Activated CD8-positive, alpha-beta T cell treated with anti-CD3 and anti-CD28 coated beads for 36 hours (primary cell): ENCODE results near the gene PLA2G3. TPM values are rescaled to one million over a fixed set of nuclear protein-coding genes. Genes with fewer than 3 reads are reported as not detected.

Experiments used
- ATAC-seq: fragments of 200-7000 bp; cut with Tn5 transposase; one replicate; pipeline ENCODE4 v1.10.0; 2021; ENCODE audit warnings: mild to moderate bottlenecking, moderate library complexity
- CTCF ChIA-PET: fragments of 350-600 bp; sonication (Branson Sonifier 250); formaldehyde crosslinking; loops from one replicate; lab custom pipeline; 2021; ENCODE audit warnings: antibody characterized with exemption; lab: Charles Lee
- POLR2A ChIA-PET: fragments of 350-600 bp; sonication (Branson Sonifier 250); formaldehyde crosslinking; loops from one replicate; lab custom pipeline; 2021; ENCODE audit warnings: antibody characterized with exemption; lab: Charles Lee
- DNase-seq: peaks from one replicate; pipeline ENCODE4 v3.0.0-alpha.2; 2020
- H3K27ac Mint-ChIP-seq: one replicate; pipeline ENCODE4 v1.8.0; 2021; ENCODE audit warnings: mild to moderate bottlenecking, mixed read lengths
- H3K27me3 Mint-ChIP-seq: one replicate; pipeline ENCODE4 v1.8.0; 2021; ENCODE audit warnings: mixed read lengths
- H3K36me3 Mint-ChIP-seq: one replicate; pipeline ENCODE4 v1.8.0; 2021; ENCODE audit warnings: low read depth, mixed read lengths
- H3K4me1 Mint-ChIP-seq: one replicate; pipeline ENCODE4 v1.8.0; 2021; ENCODE audit warnings: low read depth, mixed read lengths
- H3K4me3 Mint-ChIP-seq: one replicate; pipeline ENCODE4 v1.8.0; 2021; ENCODE audit warnings: mild to moderate bottlenecking, moderate library complexity, mixed read lengths
- H3K9me3 Mint-ChIP-seq: one replicate; pipeline ENCODE4 v1.8.0; 2021; ENCODE audit warnings: mixed read lengths
- intact Hi-C: fragments of 100-400 bp; cut with micrococcal nuclease; formaldehyde crosslinking; loops from one replicate; pipeline ENCODE4 v1.10.0; 2022
- total RNA-seq, 2 experiments: library from RNA; stranded (reverse); gene quantifications; one replicate each; pipeline ENCODE4 v1.2.3, GENCODE V29; 2021
- TF ChIP-seq, protein P1 (sequence below): fragments of 200-600 bp; IDR thresholded peaks from one replicate; pipeline ENCODE4 v1.8.0; 2022; ENCODE audit warnings: antibody characterized with exemption, mild to moderate bottlenecking

PLA2G3 gene
- total RNA-seq, 2 experiments from 2014 or later: not detected

DNA sequence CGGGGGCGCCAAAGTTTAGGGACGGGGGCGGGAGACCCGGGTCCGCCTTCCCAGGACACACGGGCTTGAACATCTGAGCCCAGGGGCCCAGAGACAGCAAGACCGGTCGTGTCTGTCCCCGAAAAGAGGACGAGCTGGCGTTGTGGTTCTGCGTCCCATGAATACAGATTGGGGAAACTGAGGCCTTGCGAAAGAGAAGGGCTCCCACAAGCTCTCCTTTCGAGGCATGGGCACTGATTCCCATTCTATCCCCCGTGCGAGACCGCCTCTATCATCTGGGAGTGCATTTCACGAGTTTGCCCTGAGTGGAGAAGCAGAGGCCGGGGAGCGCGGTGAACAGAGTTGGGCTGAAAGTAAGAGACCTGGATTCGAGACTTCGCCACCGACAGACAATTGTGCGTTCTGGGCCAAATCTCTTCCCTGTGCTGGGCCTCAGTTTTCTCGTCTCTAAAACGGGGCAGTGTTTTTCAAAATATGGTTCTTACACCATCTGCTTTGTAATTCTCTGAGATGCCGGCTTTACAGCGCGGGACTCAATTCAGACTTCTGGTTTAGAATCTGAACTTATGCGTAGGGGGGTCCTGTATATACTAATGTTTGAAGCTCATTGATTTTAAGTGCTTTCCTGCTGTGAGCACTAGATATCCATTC lies 20.1 kb upstream of the PLA2G3 start:
- Mint-ChIP-seq H3K4me1 (peaks cover 30% of the 10 kb centered on the region), H3K27ac (peak overlapping the region; percentile 94), H3K27me3 (no peaks in the 10 kb centered on the region), H3K4me3 (peak overlapping the region; percentile 94), H3K36me3 (peaks cover 6% of the 10 kb centered on the region), H3K9me3 (no peaks in the 10 kb centered on the region)
- DNase-seq (peak; percentile 13), ATAC-seq (peak; percentile 38)
- ChIA-PET POLR2A (interaction anchor here (0.6 to 4.6 kb wide), 7 partner anchors 13 to 191 kb away, joined by 3 to 18 read pairs (median 4); partner anchors contain the start of genes LIMK2 and TUG1), CTCF (interaction anchor here (0.9 to 1.6 kb wide), 6 partner anchors 15 to 192 kb away, joined by 3 to 6 read pairs (median 3); partner anchors contain the start of genes MORC2 and SELENOM)
- intact Hi-C loops: no loop called here
- TF ChIP-seq, protein P1, sequence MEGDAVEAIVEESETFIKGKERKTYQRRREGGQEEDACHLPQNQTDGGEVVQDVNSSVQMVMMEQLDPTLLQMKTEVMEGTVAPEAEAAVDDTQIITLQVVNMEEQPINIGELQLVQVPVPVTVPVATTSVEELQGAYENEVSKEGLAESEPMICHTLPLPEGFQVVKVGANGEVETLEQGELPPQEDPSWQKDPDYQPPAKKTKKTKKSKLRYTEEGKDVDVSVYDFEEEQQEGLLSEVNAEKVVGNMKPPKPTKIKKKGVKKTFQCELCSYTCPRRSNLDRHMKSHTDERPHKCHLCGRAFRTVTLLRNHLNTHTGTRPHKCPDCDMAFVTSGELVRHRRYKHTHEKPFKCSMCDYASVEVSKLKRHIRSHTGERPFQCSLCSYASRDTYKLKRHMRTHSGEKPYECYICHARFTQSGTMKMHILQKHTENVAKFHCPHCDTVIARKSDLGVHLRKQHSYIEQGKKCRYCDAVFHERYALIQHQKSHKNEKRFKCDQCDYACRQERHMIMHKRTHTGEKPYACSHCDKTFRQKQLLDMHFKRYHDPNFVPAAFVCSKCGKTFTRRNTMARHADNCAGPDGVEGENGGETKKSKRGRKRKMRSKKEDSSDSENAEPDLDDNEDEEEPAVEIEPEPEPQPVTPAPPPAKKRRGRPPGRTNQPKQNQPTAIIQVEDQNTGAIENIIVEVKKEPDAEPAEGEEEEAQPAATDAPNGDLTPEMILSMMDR: no peak

DNA sequence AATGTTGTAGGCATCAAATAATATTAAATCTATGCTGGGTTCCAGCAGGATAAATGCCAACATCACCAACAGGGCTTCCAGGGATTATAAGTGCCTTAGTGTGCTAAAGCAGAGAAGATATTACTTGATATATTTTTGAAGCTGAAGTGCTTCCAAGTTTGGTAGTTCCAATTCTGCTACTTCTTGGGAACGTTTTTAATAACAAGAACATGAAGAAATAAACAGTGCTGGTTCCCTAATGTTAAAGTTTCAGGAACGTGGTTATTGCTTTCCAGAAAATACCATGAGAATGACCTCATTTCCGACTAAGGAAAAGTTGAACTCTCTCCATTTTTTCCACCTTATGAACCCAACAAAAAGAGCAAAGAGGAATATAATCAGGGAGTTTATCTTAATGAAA lies 15.1 kb upstream of the PLA2G3 start:
- TF ChIP-seq, protein P1: no peak
- DNase-seq (no peak), ATAC-seq (no peak)
- ChIA-PET POLR2A (interaction anchor here (1.9 kb wide), 1 partner anchor 70 kb away, joined by 5 read pairs; no protein-coding TSS in a partner anchor), CTCF (interaction anchor here (1.6 to 1.7 kb wide), 2 partner anchors 48 to 71 kb away, joined by 5 to 8 read pairs; partner anchors contain the start of gene SELENOM)
- peaks cover 2% of the 10 kb centered on the region for H3K36me3 Mint-ChIP-seq
- H3K4me3 Mint-ChIP-seq: no peak overlapping the region
- intact Hi-C loops: no loop called here
- H3K27ac Mint-ChIP-seq: no peak overlapping the region
- peaks cover 3% of the 10 kb centered on the region for H3K4me1 Mint-ChIP-seq
- no peaks in the 10 kb centered on the region for H3K27me3 Mint-ChIP-seq
- H3K9me3 Mint-ChIP-seq: no peaks in the 10 kb centered on the region

DNA sequence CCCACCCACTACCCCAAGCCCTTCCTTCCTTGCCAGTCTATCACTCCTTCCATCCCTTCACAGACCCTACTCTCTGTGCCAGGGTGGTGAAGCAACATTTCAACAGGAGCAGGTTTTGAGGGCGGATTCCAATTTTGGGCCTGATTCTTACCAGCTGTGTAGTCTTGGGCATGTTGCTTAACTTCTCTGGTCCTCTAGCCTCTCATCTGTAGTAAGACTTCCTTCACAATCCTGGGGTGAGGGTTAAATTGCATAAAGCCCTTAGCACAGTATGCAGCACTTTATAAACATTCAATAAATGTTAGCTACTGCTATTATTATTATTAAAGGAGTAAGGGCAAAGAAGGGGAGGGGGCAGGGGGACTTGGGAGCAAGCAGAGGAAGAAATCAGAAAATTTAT lies 14.7 kb upstream of the PLA2G3 start:
- ATAC-seq (no peak), DNase-seq (no peak)
- TF ChIP-seq, protein P1: no peak
- Mint-ChIP-seq H3K4me1 (peaks cover 3% of the 10 kb centered on the region), H3K27me3 (peaks cover 1% of the 10 kb centered on the region), H3K4me3 (no peak overlapping the region), H3K36me3 (peaks cover under 1% of the 10 kb centered on the region), H3K9me3 (no peaks in the 10 kb centered on the region), H3K27ac (no peak overlapping the region)
- intact Hi-C loops: no loop called here
- CTCF ChIA-PET: interaction anchor here (1.6 to 1.7 kb wide), 2 partner anchors 47 to 70 kb away, joined by 5 to 8 read pairs; partner anchors contain the start of gene SELENOM
- POLR2A ChIA-PET: interaction anchor here (1.9 kb wide), 1 partner anchor 70 kb away, joined by 5 read pairs; no protein-coding TSS in a partner anchor

DNA sequence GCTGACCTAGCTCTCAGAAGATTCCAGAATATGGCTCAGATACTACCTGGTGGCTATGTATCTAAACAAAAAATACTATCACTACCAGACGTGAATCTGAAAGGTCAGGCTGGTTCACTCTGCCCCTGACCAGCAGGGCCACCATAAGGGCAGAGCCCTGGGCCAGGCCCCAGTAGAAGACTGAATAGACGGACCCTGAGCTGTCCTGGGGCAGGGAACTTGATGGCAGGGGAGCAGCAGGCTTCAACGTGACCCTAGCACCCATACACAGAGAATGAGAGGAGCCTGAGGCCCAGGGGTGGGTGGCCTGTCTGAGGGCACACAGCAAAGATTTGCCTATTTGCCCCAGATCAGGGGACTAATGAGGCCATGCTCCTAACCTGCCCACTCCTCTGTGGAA lies 13.0 kb upstream of the PLA2G3 start:
- Mint-ChIP-seq H3K4me3 (no peak overlapping the region), H3K36me3 (no peaks in the 10 kb centered on the region), H3K4me1 (no peaks in the 10 kb centered on the region), H3K9me3 (no peaks in the 10 kb centered on the region), H3K27ac (no peak overlapping the region), H3K27me3 (peaks cover 3% of the 10 kb centered on the region)
- DNase-seq: no peak
- intact Hi-C loops: no loop called here
- ATAC-seq: no peak
- TF ChIP-seq, protein P1: no peak
- ChIA-PET CTCF (no interaction called here), POLR2A (interaction anchor here (0.8 kb wide), 1 partner anchor 11 kb away, joined by 3 read pairs; no protein-coding TSS in a partner anchor)

DNA sequence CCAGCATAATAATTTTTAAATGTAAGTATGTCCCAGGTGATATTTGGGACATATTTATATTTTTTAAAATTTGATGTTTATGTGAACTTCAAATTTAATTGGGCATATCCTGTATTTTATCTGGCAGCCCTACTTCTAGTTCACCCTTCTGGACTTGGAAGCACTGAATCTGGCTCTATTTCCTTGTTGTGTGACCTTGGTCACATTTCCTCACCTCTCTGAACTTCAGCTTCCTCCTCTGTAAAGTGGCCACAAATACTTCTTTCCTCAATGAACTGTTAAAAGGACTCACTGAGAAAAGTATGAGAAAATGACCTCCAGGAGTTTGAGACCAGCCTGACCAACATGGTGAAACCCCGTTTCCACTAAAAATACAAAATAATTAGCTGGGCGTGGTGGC lies 11.6 kb upstream of the PLA2G3 start:
- Mint-ChIP-seq H3K36me3 (no peaks in the 10 kb centered on the region), H3K27me3 (peaks cover 3% of the 10 kb centered on the region), H3K4me3 (no peak overlapping the region), H3K9me3 (peaks cover 5% of the 10 kb centered on the region), H3K27ac (no peak overlapping the region), H3K4me1 (no peaks in the 10 kb centered on the region)
- no peak for DNase-seq
- CTCF ChIA-PET: no interaction called here
- TF ChIP-seq, protein P1: no peak
- intact Hi-C loops: no loop called here
- POLR2A ChIA-PET: no interaction called here
- ATAC-seq: no peak
